Fibroblast of lung (primary cell): ENCODE results near the gene ISY1.

Source experiments
- EZH2 ChIP-seq: IDR thresholded peaks from 2 replicates; pipeline ENCODE4 v1.5.1; 2012; ENCODE audit warnings: low read length, control low read depth, mild to moderate bottlenecking; ENCODE audit errors: missing control alignments
- TF ChIP-seq, protein P1 (sequence below), 2 donors: IDR thresholded peaks in 1 of 2; conservative IDR thresholded peaks in 1 of 2; 1 replicate in 1 of 2; 2 replicates in 1 of 2; pipeline ENCODE4 v1.5.1; 2011 to 2012; ENCODE audit warnings: low read length in 2 of 2, control low read depth in 1 of 2, inconsistent platforms in 1 of 2, low read depth in 1 of 2, mild to moderate bottlenecking in 1 of 2

DNA sequence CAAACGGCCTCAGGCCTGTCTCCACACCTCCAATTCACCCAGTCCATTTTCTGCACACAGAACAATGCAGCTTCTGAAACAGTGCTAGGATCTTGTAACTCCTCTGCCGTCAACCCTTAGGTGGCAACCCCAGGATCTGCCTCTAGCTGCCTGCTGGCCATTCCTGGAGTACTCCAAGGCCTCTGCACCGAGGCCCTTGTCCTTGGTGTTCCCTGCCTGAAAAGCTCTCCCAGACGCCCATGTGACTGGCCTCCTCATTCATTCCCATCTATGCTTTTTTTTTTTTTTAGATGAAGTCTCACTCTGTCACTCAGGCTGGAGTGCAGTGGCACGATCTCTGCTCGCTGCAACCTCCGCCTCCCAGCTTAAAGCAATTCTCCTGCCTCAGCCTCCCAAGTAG lies 57.6 kb downstream of the ISY1 start:
- TF ChIP-seq, protein P1, sequence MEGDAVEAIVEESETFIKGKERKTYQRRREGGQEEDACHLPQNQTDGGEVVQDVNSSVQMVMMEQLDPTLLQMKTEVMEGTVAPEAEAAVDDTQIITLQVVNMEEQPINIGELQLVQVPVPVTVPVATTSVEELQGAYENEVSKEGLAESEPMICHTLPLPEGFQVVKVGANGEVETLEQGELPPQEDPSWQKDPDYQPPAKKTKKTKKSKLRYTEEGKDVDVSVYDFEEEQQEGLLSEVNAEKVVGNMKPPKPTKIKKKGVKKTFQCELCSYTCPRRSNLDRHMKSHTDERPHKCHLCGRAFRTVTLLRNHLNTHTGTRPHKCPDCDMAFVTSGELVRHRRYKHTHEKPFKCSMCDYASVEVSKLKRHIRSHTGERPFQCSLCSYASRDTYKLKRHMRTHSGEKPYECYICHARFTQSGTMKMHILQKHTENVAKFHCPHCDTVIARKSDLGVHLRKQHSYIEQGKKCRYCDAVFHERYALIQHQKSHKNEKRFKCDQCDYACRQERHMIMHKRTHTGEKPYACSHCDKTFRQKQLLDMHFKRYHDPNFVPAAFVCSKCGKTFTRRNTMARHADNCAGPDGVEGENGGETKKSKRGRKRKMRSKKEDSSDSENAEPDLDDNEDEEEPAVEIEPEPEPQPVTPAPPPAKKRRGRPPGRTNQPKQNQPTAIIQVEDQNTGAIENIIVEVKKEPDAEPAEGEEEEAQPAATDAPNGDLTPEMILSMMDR (conservative IDR thresholded peaks at IDR 0.05 in 1 of 2, IDR thresholded peaks at IDR 0.05 in 1 of 2; ENCODE audit: low read depth in 1 of 2, low read length in 2 of 2), result no peak
- TF ChIP-seq EZH2, result no peak
